Measurements from ENCODE around the gene RELL1.

The RELL1 gene

DNA sequence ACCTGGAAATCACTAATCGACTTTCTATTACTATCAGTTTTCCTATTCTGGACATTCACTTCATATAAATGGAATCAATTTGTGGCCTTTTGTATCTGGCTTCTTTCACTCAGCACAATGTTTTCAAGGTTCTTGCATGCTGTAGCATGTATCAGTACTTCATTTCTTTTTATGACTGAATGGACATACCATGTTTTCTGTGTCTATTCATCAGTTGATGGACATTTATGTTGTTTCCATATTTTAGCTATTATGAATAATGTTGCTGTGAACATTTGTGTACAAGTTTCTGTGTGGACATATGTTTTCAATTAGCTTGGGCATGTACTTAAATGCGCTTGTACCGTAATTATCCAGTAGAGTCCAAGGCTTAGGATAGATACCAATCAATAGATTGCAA, 19.9 kb upstream of the RELL1 start:
- H3K27me3 ChIP-seq: no peaks in the 10 kb centered on the region
- no peak overlapping the region for H3K4me3 ChIP-seq (ENCODE audit: low read depth in 1 of 2, low read length in 1 of 2)
- TF ChIP-seq, protein P1, sequence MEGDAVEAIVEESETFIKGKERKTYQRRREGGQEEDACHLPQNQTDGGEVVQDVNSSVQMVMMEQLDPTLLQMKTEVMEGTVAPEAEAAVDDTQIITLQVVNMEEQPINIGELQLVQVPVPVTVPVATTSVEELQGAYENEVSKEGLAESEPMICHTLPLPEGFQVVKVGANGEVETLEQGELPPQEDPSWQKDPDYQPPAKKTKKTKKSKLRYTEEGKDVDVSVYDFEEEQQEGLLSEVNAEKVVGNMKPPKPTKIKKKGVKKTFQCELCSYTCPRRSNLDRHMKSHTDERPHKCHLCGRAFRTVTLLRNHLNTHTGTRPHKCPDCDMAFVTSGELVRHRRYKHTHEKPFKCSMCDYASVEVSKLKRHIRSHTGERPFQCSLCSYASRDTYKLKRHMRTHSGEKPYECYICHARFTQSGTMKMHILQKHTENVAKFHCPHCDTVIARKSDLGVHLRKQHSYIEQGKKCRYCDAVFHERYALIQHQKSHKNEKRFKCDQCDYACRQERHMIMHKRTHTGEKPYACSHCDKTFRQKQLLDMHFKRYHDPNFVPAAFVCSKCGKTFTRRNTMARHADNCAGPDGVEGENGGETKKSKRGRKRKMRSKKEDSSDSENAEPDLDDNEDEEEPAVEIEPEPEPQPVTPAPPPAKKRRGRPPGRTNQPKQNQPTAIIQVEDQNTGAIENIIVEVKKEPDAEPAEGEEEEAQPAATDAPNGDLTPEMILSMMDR (IDR thresholded peaks at IDR 0.05): no peak
- H3K9me3 ChIP-seq: no peaks in the 10 kb centered on the region
- H3K4me1 ChIP-seq (ENCODE audit: control insufficient read depth in 1 of 2, insufficient read depth in 1 of 2, low read depth in 1 of 2, low read length in 1 of 2): no peaks in the 10 kb centered on the region
- no peaks in the 10 kb centered on the region for H3K36me3 ChIP-seq
- H3K27ac ChIP-seq: no peak overlapping the region

DNA sequence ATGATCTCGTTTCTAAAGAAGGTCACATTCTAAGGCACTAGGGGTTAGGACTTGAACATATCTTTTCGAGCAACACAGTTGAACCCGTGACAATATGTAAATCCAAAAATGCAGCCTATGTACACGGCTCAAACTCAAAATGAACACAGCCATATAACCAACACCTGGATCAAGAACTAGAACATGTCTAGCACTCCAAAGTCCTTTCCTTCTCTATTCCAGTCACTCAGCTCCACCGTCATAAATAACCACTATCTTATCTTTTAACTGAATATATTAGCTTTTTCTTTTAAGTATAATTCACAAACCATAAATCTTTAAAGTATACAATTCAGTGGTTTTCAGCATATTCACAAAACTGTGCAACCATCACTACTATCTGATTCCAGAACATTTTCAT, 19.4 kb upstream of the RELL1 start:
- Histone ChIP-seq H3K4me3 (ENCODE audit: low read depth in 1 of 2, low read length in 1 of 2) (no peak overlapping the region), H3K36me3 (no peaks in the 10 kb centered on the region), H3K4me1 (ENCODE audit: control insufficient read depth in 1 of 2, insufficient read depth in 1 of 2, low read depth in 1 of 2, low read length in 1 of 2) (no peaks in the 10 kb centered on the region), H3K27ac (no peak overlapping the region), H3K27me3 (no peaks in the 10 kb centered on the region), H3K9me3 (no peaks in the 10 kb centered on the region)
- TF ChIP-seq, protein P1 (IDR thresholded peaks at IDR 0.05): no peak

DNA sequence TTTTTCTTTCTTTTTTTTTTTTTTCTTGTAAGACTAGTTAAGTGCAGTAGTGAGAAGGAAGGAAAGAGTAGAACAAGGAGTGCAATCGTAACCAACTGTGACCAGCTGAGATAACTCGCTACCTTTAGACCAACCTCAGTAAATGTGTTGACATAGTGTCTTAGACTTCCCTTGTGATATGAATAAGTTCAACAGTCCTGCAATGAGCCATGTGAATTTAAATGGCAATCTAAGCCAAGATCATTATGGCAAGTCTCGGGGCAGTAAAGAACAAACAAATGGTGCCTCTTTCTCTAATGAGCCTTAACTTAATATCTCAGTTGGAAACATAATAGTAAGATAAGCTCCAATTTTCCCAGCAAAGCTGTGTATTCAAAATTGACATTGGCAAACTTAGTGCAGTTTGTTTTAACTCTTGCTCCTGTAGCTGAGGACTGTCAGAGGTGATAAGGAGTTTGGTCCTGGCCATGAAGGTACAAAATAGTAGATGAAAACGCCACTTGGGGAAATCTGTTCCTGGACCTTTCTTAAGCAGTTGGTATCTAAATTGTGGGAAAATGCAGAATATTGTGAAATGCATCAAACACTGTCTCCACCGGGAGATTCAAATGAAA, 13.8 kb upstream of the RELL1 start:
- Histone ChIP-seq H3K27me3 (no peaks in the 10 kb centered on the region), H3K4me1 (ENCODE audit: control insufficient read depth in 1 of 2, insufficient read depth in 1 of 2, low read depth in 1 of 2, low read length in 1 of 2) (no peaks in the 10 kb centered on the region), H3K36me3 (no peaks in the 10 kb centered on the region), H3K9me3 (no peaks in the 10 kb centered on the region), H3K27ac (no peak overlapping the region), H3K4me3 (ENCODE audit: low read depth in 1 of 2, low read length in 1 of 2) (no peak overlapping the region)
- TF ChIP-seq, protein P1 (IDR thresholded peaks at IDR 0.05): no peak

DNA sequence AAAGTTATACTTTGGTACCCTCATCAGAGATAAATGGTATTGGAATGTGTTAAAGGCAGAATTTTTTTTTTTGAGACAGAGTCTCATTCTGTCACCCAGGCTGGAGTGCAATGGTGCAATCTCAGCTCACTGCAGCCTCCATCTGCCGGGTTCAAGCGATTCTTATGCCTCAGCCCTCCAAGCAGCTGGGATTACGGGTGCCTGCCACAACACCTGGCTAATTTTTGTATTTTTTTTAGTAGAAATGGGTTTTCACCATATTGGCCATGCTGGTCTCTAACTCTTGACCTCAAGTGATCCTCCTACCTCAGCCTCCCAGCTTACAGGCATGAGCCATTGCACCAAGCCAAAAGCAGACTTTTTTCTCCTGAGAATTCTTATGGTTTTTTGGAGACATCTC, 11.4 kb upstream of the RELL1 start:
- TF ChIP-seq, protein P1 (IDR thresholded peaks at IDR 0.05): no peak
- Histone ChIP-seq H3K27me3 (no peaks in the 10 kb centered on the region), H3K9me3 (no peaks in the 10 kb centered on the region), H3K36me3 (no peaks in the 10 kb centered on the region), H3K27ac (no peak overlapping the region), H3K4me1 (ENCODE audit: control insufficient read depth in 1 of 2, insufficient read depth in 1 of 2, low read depth in 1 of 2, low read length in 1 of 2) (no peaks in the 10 kb centered on the region), H3K4me3 (ENCODE audit: low read depth in 1 of 2, low read length in 1 of 2) (no peak overlapping the region)

DNA sequence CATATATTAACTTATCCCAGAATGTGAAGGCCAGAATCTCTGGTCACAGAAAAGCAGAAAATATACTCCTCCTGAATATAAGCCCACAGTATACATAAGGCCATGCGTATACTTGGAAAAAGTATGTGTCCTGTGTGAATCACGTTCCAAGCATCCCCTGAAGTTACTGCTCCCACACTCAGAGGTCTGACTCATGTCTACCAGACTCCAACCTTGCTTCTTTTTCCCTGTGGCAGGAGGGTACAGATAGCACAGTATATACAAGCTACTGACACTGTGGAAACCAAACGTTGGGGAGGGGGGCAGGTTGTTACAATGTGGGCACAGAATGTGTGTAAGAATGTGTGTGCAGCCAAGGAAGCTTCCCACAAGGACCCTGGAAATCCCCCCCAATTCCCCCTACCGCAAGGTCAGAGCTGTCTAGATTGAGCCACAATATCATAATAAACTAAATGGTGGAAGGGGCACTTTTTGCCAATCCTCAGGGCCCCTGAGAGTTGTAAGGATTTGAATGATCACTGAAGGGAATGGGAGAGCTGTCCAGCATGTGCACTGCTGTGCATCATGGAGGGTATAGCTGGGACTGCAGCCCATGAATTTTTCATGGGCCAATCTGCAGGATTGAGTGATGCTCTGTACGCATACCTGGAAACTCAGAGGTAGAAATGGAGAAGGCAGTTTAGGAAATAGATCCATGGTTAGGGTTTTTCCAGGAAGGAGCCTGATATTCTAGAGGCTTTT, 7.4 kb upstream of the RELL1 start:
- Histone ChIP-seq H3K36me3 (no peaks in the 10 kb centered on the region), H3K27me3 (no peaks in the 10 kb centered on the region), H3K4me1 (ENCODE audit: control insufficient read depth in 1 of 2, insufficient read depth in 1 of 2, low read depth in 1 of 2, low read length in 1 of 2) (peaks cover 9 to 11% of the 10 kb centered on the region in 2 experiments), H3K4me3 (ENCODE audit: low read depth in 1 of 2, low read length in 1 of 2) (no peak overlapping the region), H3K27ac (no peak overlapping the region), H3K9me3 (no peaks in the 10 kb centered on the region)
- TF ChIP-seq, protein P1 (IDR thresholded peaks at IDR 0.05): no peak
